ENCODE data around the gene GFOD2.

GRCh38 chr16:67683767-67684166, 35.3 kb downstream of the GFOD2 start:
- TF ChIP-seq POLR2A (IDR thresholded peaks at IDR 0.05; ENCODE audit: low read depth, low read length) (no peak), POLR2AphosphoS5 (IDR thresholded peaks at IDR 0.05; ENCODE audit: low read depth, low read length) (no peak), TAF1 (IDR thresholded peaks at IDR 0.05; ENCODE audit: low read depth, low read length) (no peak), PAX5 (IDR thresholded peaks at IDR 0.05; ENCODE audit: insufficient read depth, low read length, severe bottlenecking) (no peak), SPI1 (IDR thresholded peaks at IDR 0.05; ENCODE audit: low read depth, low read length) (no peak)
